Measurements from ENCODE around the gene SLC38A2. TPM values are rescaled to one million over a fixed set of nuclear protein-coding genes. Genes with fewer than 3 reads are reported as not detected.

SLC38A2 gene
- total RNA-seq, 3 donors from 2014 or later = 250 to 424 (median 399) TPM

DNA sequence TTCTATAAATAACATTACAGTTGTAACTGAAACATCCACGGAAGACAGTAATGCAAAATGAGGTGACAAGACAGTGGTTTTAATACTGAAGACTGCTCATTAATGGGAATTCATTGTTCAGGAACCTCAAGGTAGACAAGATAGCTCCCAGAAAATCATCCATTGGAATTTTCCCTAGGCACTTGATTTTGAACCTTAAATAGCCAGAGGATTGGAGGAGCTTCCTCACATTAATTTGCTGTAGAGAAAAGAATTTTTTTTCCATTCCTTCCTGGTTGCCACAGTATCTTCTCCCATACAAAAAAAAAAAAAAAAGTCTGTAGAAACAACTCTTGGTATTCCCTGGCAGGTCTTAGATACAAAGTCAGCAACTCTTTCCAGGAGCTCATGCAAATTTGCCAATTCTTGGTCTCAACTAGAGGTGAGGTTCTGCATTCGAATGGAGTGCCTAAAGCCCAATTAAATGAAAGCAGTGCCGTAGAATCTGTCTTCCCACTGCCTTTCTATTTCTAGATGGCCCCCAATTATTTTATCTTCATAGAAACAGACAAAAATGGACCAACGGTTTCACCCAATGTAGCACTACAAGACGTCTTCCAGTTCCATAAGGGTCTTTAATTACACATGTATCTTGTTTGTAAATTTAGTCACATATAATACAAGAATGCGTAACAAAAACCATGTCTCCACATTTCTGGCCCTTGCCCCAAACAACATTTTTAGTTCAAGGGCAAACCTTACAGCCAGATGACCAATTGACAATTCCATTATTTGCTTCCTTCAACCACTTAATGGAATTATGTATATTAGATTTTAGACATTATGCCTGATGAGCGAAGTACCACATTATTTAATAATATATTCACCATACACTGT is 13.5 kb downstream of the SLC38A2 start:
- intact Hi-C loops (cut with DNase I; ENCODE audit: low total_unique reads) = no loop called here
- TF ChIP-seq POLR2AphosphoS5 (IDR thresholded peaks at IDR 0.05) (no peak), POLR2A (IDR thresholded peaks at IDR 0.05) (no peak)
- TF ChIP-seq, protein P1, sequence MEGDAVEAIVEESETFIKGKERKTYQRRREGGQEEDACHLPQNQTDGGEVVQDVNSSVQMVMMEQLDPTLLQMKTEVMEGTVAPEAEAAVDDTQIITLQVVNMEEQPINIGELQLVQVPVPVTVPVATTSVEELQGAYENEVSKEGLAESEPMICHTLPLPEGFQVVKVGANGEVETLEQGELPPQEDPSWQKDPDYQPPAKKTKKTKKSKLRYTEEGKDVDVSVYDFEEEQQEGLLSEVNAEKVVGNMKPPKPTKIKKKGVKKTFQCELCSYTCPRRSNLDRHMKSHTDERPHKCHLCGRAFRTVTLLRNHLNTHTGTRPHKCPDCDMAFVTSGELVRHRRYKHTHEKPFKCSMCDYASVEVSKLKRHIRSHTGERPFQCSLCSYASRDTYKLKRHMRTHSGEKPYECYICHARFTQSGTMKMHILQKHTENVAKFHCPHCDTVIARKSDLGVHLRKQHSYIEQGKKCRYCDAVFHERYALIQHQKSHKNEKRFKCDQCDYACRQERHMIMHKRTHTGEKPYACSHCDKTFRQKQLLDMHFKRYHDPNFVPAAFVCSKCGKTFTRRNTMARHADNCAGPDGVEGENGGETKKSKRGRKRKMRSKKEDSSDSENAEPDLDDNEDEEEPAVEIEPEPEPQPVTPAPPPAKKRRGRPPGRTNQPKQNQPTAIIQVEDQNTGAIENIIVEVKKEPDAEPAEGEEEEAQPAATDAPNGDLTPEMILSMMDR (IDR thresholded peaks at IDR 0.05) = no peak
- Histone ChIP-seq H3K27ac (peak overlapping the region in 1 of 2 donors; percentile 7), H3K9me3 (no peaks in the 10 kb centered on the region), H3K4me1 (no peaks in the 10 kb centered on the region), H3K36me3 (peaks cover 26% of the 10 kb centered on the region), H3K27me3 (no peaks in the 10 kb centered on the region), H3K4me3 (no peak overlapping the region)
- no peak for DNase-seq (ENCODE audit: low spot score in 2 of 2)

DNA sequence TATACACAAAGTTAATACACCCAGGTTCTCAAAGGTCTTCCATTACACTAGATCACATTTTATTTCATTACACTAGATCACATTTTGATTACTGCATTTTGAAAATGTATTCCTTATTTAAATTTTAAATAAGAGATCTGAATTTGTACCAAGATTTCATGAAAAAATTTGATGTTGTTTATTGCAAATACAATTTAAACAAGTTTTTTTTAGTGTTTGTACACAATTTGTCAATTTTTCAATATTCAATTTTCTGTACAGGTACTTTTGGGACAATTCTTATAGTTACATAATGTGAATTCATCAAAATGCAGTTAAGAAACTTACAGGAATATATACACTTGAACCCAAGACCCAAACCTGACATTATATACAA is 14.3 kb downstream of the SLC38A2 start:
- Histone ChIP-seq H3K4me1 (no peaks in the 10 kb centered on the region), H3K9me3 (no peaks in the 10 kb centered on the region), H3K27me3 (no peaks in the 10 kb centered on the region), H3K36me3 (peaks cover 21% of the 10 kb centered on the region), H3K27ac (no peak overlapping the region), H3K4me3 (no peak overlapping the region)
- TF ChIP-seq POLR2A (IDR thresholded peaks at IDR 0.05) = no peak
- intact Hi-C loops (cut with DNase I; ENCODE audit: low total_unique reads) = no loop called here
- no peak for DNase-seq (ENCODE audit: low spot score in 2 of 2)

DNA sequence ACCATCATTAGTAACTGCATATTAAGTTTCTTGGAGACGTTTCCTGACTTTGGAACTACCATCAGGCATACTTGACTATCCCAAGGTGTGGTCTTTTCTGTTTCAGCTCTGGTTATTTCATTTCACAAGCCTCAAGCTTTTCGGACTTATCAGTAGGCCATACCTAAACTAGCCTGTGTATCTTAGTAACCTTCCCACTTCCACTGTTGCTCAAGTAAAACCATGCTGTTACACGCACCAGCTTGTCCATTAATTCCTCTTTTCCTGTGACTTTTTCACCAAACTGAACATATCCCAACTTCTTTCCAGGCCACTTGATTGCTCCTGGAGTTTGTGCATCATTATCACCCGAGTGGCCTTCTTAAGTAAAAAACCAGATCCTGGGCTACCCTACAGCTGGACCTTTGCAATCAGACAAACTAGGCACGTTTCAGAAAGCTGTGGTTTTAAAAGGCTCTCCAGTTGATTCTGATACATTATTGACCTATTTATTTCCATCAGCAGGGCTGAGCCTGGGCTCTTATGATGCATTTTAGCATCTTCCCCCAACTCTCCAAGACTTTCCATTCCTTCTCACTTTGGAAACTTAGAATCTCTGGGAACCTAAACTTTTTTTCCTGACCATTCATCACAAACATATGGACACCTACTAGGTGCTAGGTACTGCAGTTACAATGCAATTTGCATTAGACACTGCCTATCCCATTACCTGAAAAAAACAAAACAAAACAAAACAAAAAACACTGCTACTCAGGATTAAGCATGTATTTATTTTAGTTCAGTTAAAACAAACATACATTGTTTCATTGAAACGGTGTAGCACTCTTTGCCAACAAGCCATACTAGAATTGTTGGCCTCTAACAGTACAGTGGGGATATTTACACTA is 14.9 kb downstream of the SLC38A2 start:
- H3K27ac ChIP-seq = peak overlapping the region in 1 of 2 donors; percentile 18
- H3K36me3 ChIP-seq = peaks cover 19% of the 10 kb centered on the region
- TF ChIP-seq POLR2A (IDR thresholded peaks at IDR 0.05) (no peak), POLR2AphosphoS5 (IDR thresholded peaks at IDR 0.05) (no peak)
- TF ChIP-seq, protein P1 (IDR thresholded peaks at IDR 0.05) = no peak
- H3K27me3 ChIP-seq = no peaks in the 10 kb centered on the region
- no peaks in the 10 kb centered on the region for H3K9me3 ChIP-seq
- intact Hi-C loops (cut with DNase I; ENCODE audit: low total_unique reads) = no loop called here
- H3K4me1 ChIP-seq = no peaks in the 10 kb centered on the region
- no peak overlapping the region for H3K4me3 ChIP-seq
- no peak for DNase-seq (ENCODE audit: low spot score in 2 of 2)

DNA sequence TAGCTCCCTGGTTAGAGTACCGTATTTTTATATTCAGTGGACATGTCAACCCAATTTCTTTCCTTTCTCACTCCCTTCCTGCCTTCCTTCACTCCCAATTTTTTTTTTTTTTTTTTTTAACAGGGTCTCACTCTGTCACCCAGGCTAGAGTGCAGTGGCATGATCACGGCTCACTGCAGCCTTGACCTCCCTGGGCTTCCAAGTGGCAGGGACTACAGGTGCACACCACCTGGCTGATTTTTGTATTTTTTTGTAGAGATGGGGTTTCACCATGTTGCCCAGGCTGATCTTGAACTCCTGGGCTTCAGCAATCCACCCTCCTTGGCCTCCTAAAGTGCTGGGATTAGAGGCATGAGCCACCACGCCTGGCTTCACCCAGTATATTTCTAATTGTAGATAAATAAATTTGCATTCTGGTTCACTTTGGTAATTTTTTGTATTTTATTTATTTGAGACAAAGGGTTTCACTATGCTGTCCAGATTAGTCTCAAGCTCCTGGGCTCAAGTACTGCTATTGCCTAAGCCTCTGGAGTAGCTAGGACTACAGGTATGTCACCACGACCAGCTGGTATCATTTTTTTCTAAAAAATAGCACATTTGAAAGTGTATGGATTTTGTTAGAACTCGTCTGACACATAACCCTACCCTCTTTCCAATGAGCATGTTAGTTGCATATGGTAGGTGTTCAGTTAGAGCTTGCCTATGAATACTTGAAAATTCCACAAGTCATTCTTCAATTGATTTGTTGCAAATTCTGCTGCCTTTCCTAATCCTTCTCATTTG is 15.7 kb downstream of the SLC38A2 start:
- Histone ChIP-seq H3K36me3 (peaks cover 12% of the 10 kb centered on the region), H3K4me3 (no peak overlapping the region), H3K27me3 (no peaks in the 10 kb centered on the region), H3K27ac (peak overlapping the region in 1 of 2 donors; percentile 18), H3K4me1 (no peaks in the 10 kb centered on the region), H3K9me3 (no peaks in the 10 kb centered on the region)
- DNase-seq (ENCODE audit: low spot score in 2 of 2) = no peak
- TF ChIP-seq POLR2AphosphoS5 (IDR thresholded peaks at IDR 0.05) (no peak), POLR2A (IDR thresholded peaks at IDR 0.05) (no peak)
- TF ChIP-seq, protein P1 (IDR thresholded peaks at IDR 0.05) = no peak
- intact Hi-C loops (cut with DNase I; ENCODE audit: low total_unique reads) = no loop called here

DNA sequence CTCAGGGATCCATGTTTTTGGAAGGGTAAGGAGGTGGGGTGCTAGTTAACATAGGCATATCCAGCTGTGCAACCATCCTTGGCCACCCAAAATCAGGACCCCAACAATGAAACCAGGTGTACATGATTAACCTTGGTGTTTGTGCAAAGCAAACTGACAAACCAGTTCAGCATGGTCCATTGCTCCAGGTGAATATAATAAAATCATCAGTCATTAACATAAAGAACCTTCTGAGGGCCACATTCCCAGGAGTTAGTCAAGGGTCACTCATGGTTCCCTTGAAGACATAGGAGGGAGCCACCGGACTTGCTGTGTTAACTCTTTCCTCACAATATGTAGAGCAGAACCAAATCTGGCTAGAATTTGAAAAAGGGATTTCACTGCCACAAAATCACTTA is 17.8 kb downstream of the SLC38A2 start:
- Histone ChIP-seq H3K9me3 (no peaks in the 10 kb centered on the region), H3K4me1 (no peaks in the 10 kb centered on the region), H3K4me3 (no peak overlapping the region), H3K27me3 (no peaks in the 10 kb centered on the region), H3K36me3 (no peaks in the 10 kb centered on the region), H3K27ac (no peak overlapping the region)
- DNase-seq (ENCODE audit: low spot score in 2 of 2) = no peak
- TF ChIP-seq, protein P1 (IDR thresholded peaks at IDR 0.05) = no peak
- TF ChIP-seq POLR2A (IDR thresholded peaks at IDR 0.05) (no peak), POLR2AphosphoS5 (IDR thresholded peaks at IDR 0.05) (no peak)
- intact Hi-C loops (cut with DNase I; ENCODE audit: low total_unique reads) = loop anchor here (5.0 kb wide), 1 partner anchor 318 kb away; no protein-coding TSS in a partner anchor
